Pons (tissue), 1 donor: Measurements from ENCODE around the gene RTL10.

ENCODE experiments used
- DNase-seq: peaks from one replicate; pipeline ENCODE4 v3.0.0-alpha.2; 2016; ENCODE audit warnings: low spot score

RTL10 gene

DNA sequence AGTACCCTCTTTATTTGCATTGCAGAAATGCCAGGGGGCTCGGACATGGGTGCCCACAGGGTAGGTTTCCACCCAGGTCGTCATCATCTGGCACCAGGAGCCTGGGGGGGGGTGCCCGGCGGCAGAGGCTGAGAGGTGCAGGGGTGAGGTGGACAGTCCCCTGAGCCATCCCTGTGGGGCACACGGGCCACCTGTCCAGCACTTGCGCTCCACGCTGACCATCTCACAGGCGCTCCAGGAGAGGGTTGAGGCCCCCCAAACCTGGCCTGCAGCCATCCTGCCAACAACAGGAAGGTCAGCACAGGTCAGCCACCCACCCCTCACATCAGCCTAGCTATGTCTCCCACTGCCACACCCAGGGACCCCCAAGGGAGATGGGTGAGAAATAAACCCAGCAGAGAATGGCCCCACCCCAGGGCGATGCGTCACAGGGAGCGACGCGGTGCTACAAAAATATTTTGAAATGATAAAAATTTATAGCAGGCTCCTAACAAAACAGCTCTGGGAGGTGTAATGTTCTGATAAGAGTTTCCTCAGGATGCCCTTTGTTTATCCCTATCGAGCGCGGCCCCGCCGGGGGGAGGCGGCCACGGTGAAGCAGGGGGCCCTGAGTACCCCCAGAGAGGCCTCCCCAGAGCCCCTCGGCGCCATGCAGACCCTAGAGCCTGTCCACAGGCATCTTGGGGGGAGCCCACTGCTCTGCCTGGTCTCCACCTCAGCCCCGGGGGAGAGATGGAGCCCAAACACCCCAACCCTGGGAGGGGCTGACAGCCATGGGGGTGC, 21.0 kb upstream of the RTL10 start:
- no peak for DNase-seq

DNA sequence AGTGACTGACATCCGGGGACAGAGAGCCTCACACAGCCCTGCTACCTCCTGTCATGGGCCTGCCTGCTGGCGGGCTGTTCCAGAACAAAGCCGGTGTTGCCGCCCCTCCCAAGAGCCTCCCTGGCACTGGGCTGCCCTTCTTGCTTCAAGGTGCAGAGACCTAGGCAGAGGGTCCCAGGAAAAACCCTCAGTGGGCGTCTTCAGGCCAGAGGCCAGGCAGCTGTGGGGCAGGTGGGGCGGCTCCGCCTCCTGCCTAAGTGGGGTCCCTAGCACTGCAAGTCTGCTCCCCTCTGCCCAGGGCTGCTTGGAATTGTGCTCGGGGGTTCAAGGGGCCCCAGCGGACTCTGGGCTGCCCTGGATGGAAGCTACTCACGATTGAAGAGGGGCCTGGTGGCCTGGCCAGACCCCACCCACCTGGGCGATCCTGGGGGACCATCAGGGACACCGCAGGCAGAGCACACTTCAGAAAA, 20.4 kb upstream of the RTL10 start:
- no peak for DNase-seq

DNA sequence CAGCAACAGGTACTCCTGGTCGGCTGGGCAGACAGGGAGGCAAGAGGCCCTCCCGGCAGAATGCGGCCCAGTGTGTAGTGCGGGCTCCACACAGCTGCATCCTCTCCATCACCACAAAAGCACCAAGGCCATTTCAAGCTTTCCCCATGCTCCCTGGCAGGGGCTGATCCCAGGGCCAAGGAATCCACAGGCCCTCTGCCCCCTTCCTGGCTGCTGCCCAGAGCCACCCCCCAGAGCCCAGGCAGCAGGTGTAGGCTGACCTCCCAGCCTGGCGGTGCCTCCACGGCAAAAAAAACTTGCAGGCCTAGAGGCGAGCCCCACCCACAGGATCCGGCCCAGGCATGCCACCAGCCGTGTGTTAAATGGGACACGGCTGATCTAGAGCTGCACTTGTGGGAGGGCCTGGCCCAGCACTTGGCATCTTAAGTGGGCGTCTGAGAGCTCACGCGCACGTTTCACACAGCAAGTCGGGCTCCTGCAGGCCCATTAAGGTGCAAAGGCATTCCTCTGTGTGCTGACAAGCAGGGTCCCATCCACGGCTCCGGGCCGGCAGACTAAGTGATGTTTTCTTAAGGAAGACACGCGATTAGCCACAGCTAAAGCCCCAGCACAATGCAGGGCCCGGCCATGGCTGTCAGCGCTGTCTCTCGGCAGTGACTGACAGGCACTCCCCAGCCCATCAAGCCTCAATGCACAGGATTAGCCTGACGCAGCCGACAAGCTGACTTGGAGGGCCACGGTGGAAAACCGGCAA, 19.8 kb upstream of the RTL10 start:
- DNase-seq, result no peak

DNA sequence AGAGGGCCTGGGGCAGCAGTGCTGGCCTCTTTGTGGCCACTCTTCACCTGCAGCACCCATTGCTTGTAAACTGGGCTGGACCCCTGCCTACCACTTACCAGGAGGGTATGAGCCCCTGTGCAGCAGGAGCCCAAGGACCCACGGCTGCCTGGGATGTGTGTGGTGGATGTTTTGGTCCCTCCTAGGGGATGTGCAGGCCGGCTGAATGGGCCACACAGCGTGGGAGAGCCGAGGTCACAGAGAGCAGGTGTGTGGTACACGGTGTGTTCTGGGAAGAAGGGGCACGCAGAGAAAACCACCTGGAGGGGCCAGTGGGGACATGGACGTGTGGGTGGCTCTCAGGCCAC, 19.3 kb upstream of the RTL10 start:
- no peak for DNase-seq

DNA sequence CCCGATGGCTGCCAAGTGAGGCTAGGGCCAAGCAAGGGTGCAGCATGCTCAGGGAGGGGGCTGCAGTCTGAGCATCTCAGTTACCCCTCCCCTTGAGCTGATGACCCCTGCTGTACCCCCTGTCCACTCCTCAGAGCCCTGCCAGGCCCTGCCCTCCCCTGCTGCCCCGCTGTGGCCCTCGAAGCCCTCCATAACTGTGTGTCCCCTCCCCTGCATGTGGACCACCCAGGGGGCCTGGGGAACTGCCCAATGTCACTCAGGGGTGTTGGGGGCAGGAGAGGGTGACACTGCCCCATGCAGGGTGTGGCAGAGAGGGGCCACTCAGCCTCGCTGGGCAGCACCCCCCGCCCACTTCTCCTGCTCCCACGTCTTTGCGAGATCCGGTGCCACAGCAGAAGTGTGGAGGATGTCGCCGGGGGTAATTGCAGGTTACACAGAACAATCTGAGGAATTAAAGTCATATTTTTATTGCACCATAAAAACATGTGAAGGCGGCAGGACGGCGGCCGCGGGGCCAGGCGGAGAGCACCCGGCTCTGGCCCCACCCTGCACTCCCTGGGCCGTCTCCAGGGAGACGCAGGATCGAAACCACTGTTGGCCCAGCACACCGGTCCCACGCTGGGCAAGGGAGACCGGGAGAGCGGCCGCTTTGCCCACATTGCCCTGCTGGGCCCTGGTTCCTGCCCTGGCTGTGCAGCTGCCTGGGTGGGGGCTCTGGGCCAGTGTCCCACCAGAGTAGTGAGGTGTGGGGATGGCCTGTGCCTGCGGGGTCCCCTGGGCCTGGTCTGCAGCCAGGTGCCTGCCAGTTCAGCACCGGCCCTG, 18.7 kb upstream of the RTL10 start:
- DNase-seq, result no peak

DNA sequence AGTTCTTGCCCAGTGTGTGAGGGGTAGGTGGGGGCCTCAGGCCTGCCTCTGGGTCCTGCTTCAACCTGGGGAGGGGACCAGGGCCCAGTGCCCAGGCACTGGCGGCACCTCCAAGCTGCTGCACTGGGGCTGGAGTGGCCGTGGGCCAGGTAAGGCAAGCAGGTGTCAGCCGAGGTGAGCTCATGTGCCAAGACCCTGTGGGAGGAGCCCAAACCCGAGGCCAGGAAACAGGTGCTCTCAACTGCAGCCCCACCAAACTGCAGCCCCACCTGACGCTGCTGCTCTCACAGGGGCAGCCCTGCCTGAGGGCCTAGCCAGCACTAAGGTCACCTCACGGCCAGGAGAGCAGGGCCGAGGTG, 18.1 kb upstream of the RTL10 start:
- no peak for DNase-seq

DNA sequence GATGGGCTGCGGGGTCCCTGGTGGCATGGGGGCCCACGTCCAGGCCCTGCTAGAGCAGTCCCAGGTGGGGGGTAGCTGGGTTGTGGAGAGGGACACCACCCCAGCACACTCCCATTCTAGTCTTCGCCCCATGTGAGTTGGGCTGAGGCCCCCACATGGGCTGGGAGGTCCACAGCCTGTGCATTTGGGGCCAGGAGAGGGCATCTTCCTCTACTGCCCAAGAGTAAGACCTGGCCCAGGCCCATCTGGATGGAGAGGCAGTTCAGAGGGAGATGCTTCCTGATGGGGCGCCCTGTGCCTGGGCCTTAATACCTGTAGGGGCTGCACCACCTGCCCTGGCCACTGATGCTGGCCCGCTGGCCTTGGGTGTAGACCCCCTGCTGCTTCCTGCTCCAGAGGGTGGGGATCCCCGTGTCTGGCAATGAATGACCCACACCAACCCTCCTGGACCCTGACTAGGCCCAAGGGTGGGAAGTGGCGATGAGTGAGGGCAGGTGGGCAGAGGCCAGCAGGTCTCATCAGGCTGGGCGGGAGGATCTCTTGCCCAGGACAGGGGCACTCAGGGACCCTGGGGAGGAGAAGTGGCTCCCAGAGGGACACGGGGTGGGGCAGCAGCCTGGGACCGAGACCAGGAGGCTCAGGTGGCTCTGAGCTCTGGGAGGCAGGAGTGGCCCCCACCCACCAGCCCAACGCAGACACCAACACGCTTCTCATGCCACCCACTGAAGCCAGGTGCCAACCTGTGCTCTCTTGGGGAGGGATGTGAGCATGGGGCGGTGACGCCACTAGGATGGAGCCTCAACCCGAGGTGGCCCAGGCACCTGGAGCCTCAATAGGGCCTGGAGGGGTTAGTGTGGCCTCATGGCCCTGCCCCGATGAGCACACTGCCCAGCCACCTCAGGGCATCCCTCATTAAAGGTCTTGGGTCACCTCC, 17.4 kb upstream of the RTL10 start:
- no peak for DNase-seq

DNA sequence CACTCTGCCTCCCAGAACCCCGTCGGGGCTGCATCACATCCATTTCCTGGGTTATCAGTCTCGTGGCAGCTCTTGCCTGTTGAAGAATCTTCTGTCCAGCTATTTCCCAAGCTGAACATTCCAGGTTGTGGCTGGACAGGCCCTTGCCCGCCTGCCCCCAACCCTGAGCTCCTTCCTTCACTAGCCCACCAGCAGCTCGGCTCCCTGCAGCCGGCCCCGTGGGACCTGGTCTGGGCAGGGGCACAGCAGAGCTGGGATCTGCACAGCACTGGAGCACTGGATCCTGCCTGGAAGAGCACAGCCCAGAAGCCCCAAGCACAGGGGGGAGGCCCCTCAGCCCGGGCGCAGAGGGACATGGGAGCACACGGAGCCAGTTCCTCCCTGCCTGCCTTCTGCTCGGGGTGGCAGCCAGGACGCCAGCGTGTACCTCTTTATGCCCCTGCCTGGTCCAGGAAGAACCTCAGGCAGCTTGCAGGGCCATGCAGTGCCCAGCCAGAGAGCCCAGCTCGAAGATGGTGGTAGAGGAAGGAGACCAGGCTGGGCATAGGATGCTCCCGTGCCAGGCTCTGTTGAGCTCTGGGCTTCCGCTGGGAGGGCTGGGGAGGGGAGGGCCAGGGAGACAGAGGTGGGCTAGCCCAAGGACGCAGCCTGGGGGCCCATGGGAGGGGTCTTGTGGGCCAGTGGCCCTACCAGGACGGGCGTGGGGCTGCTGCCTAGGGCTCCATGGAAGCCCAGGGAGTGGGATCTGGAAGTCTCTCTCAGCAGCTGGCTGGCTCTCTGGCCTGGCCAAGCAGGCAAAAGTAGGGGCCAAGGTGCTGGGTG, 16.6 kb upstream of the RTL10 start:
- no peak for DNase-seq

DNA sequence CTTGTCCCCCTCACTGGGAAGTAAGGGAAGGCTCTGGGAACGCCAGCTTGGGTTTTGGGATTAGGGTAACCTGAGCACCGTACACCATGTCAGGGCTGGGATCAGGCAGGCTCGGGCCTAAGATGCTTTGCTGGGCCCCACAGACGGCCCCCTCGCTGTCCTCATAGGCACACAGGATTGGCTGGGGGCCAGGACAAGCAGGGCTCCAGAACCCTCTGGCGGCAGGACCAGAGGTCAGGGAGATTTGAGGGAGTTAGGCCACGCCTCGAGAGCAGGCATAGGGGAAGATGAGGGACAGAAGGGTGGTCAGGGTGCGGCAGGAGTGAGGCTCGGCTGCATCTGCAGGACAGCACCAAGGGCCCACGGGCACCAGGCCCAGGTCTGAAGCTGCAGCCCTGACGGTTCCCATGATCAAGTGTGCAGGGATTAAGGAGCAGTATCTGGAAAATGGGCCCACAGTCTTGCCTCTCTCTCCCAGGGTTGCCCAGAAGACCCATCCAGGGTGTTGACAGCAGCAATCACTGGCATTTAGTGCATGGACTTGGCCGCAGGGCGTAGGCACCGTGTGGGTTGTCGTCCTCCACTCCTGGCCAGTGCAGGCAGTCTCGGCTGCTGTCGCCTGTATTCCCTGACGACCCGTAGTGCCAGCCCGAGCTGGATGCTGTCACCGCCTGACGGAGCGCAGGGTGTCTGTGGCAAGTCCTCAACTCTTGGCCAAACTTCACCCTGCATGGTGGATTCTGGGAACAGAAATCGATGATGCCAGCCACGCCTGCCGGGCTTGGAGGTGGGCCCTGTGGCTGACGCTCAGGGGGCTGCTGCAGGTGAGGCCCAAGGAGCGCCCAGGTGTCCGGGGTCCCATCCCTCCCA, 15.7 kb upstream of the RTL10 start:
- no peak for DNase-seq

DNA sequence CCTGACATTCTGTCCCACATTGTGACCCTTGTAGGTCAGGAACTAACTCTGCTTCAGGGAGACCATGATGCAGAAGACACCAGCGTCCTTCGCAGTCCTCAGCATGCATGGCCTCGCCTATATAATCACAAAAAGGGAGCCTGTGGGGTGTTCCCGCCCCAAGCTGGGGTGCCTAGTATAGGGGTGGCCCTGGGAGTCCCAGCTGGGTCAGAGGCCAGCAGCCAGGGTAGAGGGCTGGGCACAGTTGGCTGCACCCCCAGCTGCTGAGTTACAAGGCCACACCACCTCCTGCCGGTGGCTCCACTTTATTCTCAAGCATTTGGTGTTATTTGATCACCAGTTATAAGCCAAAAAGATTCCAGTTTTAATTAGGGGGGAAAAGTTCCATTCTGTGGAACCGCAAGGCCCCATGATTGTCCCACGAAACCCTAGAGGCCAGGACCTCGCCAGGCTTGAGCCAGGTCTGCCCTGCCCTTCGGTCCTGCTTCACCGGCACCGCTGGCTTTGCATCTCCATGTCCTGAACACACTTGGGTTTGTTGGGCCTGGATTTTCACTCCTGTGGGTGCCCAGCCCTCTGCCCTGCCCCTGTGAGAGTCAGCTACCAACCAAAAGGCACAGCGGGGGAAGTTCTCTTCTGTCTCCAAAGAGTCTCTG, 15.0 kb upstream of the RTL10 start:
- DNase-seq, result no peak

DNA sequence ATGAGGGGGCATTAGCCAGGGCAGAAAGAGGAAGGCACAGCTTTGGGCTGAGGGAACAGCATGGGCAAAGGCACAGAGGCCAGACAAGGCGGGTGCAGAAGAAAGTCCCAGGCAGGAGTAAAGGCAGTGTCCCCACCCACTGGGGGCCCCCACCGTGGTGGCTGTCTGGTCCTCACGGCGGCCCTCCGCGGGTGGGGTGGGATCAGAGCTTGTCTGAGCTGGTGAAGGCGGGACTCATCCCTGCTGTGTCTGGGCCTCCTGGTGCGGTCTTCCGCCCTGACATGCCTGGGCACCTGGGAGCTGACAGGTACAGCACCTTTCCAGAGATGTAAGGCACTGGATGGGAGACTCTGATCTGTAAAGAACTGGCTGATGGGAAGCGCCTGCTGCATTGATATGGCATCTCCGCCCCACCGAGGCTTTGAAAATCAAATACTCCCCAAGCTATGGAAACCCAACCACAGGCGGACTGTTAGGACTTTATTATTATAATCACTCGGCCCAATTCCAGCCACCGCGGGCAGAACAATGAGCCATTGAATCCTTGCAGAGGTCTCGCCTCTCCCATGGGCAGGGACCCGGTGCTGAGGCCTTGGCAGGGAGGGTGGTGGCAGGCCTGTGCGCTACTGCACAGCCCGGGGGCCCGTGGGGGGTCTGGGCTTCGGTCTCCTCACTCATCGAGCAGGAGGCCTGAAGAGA, 14.2 kb upstream of the RTL10 start:
- peak; percentile 73 for DNase-seq

DNA sequence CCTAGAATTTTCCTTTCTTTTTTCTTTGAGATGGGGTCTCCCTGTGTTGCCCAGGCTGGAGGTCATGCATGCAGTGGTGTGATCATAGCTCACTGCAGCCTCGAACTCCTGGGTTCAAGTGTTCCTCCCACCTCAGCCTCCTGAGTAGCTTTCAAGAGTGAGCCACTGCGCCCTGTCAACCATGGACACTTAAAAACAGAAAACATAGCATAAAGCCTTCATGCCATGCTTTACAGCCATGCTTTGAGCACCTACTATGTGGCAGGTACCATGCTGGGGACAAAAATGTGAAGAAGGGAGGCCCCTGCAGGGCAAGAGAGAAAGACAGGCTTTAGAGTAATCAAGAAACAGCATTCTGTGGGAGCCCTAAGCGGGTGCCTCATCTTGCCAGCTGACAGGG, 13.7 kb upstream of the RTL10 start:
- DNase-seq, result no peak

DNA sequence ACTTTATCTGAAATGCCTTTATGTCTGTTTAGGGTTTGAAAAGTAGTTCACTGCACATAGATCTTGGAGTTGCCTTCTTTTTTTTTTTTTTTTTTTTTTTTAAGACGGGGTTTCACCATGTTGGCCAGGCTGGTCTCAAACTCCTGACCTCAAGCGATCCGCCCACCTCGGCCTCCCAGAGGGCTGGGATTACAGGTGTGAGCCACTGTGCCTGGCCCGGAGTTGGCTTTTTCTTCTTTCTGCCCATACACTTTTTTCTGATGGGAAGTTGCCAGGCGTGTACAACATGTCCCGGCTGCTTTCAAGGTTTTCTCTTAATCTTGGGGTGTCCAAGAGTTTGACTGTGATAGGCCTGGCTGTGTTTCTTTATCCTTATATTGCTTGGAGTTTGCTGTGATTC, 12.9 kb upstream of the RTL10 start:
- no peak for DNase-seq

DNA sequence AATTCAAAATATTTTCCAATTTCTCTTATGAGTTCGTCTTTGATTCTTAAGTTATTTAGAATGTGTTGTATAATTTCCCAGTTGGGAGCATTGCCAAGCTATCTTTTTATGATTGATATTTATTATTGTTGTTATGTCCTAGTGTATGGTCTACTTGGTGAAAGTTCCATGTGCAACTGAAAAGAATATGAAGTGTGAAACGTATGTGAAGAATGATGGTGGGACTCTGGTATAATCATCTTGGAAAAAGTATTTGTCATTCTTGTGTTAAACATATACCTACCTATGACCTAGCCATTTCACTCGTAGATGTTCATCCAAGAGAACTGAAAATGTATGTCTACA, 12.0 kb upstream of the RTL10 start:
- DNase-seq, result no peak

DNA sequence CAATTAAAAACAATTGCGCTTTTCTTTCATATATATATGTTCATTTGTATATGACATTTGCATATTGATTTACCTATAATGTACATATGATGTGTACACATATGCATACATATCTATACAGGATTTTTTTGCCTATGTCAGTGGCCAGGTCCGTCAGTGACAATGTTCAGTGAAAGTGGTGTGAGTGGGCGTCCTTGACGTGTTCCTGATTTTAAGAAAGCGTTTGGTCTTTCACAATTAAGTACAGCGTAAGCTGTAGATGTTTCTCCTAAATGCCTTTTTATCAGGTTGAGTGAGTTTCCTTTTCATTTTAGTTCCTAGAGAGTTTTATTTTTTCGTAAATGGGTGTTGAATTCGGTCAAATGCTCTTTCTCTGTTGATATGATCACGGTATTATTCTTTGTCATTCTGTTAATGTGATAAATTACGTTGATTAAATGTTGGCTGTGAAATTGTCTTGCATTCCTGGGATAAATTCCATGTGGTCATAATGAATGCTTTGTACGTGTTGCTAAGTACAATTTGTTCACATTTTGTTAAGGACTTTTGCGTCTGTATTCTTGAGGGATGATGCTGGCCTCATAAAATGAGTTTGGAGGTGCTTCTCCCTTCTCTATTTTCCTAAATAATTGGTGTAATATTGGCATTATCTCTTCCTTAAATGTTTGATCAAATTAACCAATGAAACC, 10.6 kb upstream of the RTL10 start:
- DNase-seq, result no peak

DNA sequence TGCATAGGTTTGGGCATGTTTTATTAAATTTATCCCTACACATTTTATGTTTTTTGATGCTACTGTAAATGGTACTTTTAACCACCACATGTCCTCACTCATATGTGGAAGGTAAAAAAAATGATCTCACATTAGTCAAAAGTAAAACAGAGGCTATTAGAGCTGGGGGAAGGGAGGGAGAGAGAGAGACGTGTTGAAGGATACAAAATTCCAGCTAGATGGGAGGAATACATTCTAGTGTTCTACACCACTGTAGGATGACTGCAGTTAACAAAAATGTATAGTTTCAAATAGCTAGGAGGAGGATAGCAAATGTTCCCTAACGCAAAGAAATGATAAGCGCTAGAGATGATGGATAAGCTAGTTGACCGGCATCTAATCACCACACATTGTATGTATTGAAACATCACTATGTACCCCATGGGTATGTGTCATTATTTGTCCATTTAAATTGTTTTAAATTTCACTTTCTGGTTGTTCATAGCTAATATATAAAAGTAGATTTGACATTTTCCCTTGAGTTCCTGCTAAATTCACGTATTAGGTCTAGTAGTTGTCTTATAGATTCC, 9.9 kb upstream of the RTL10 start:
- no peak for DNase-seq

DNA sequence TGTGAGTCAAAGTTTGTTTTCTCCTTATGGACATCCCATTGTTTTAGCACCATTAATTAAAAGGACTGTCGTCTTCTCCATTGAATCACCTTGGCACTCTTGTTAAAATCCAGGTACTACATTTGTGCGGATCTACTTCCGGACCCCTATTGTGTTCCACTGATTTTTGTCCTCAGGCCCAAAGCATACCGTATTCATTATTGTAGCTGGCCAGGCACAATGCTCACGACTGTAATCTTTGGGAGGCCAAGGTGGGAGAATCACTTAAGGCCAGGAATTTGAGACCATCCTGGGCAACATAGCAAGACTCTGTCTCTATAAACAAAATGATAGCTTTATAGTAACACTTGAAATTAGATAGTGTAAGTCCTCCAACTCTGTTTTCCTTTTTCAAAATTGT, 8.9 kb upstream of the RTL10 start:
- DNase-seq, result no peak
